LHCN-M2 (cell line): Measurements from ENCODE around the gene MUC7. TPM values are rescaled to one million over a fixed set of nuclear protein-coding genes. Genes with fewer than 3 reads are reported as not detected.
A peak's percentile ranks its signal among the peaks of the same experiment; 100 is the strongest.
"Not testable (repeated sequence)": the region's sequence is repeated elsewhere in the genome, so short reads cannot be mapped to it uniquely, and the experiment has no call there.

Experiments
- DNase-seq: peaks from one replicate; pipeline ENCODE4 v3.0.0-alpha.2; 2012; ENCODE audit warnings: low read depth
- polyA plus RNA-seq: library from polyadenylated mRNA; unstranded; fragments of >200 nt; gene quantifications from one replicate; pipeline ENCODE4 v1.2.1, GENCODE V29; 2012; ENCODE audit warnings: missing spikeins
- total RNA-seq: library from RNA; depleted of rRNA; stranded (reverse); fragments of >200 nt; gene quantifications from 2 replicates; pipeline ENCODE4 v1.2.3, GENCODE V29; 2014; rRNA removed

The MUC7 gene
- total RNA-seq = not detected in 2 replicates
- polyA plus RNA-seq = not detected

DNA sequence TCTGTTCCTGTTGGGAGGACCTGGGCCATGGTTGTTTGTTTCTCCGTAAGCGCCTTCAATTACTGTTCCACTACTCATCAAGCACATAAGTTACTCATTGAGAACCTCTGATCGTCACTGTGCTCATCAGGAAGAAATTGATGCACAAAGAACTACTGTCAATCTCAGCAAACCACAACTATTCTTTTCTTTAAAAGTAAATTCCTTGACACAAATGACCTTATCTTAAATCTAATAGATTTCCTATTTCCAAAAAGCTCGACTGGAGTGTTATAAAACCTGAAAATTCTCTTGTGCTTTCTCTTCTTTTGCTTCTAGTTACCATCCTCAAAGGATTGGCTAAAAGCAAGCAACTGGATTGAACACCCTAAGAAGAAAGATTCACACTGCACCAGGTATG, at the start of gene MUC7:
MUC7 (plus strand) TSS at position 301 of the 400 bp plus-strand sequence. CDS start 1,825 bp downstream, outside the sequence.
- no peak for DNase-seq

DNA sequence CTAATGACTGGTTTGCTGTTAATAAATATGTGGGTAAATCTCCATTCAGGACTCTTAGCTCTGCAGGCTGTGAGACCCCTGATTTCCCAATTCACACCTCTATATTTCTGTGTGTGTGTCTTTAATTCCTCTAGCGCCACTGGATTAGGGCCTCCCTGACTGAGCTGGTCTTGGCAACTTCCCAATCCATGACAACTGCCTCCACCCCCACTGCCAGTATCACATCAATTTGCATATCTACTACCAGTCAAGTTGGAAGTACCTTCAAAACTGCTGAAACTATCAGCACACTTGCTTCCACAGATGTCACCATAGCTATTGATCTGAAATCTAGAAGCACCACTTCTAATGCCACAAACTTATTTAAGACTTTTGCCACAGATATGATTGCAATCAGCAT, 46.7 kb upstream of the MUC7 start:
- DNase-seq = no peak

DNA sequence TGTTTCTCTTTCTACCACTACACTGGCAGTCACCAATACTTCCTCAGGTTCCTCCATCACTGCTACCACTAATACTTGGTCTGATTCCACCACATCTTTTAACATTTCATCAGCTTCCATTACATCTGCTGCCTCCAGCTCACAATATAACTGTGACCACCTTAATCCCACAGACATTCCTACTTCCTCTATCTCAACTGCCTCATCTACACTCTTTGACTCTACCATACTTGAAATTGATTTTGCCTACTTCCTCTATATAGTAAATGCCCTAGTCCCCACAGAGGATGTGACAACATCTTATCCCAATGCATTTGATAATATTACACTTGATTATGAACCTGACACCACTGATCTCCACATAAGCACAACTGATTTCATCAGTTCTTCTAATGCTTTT, 45.2 kb upstream of the MUC7 start:
- DNase-seq = no peak

DNA sequence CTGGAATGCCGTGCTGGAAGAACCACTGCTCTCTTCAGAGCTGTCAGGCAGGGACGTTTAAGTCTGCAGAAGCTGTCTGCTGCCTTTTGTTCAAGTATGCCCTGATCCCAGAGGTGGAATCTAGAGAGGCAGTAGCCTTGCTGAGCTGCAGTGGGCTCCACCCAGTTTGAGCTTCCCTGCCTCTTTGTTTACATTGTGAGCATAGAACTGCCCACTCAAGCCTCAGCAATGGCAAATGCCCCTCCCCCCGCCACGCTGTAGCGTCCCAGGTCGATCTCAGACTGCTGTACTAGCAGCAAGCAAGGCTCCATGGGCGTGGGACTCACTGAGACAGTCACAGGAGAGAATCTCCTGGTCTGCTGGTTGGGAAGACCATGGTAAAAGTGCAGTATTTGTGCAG, 34.8 kb upstream of the MUC7 start:
- no peak for DNase-seq

DNA sequence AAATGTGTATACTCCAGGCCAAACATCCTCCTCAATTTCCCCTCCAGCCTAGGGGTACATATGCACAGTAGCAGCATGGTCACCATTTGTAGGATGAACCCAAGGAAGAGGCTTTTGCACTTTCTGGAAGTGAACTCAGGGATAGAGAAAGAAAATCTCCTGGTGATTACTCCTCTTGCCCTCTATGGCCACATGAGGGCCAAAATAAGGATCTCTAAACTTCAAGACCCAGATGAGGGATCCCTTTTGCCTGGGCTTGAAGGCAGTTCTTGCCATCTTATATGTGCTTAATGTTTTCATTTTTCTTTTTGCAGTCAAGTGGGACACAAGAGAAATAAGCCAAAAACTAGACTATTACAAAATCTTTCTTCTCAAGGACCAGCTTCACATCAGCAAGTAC, 29.5 kb upstream of the MUC7 start:
- no peak for DNase-seq

DNA sequence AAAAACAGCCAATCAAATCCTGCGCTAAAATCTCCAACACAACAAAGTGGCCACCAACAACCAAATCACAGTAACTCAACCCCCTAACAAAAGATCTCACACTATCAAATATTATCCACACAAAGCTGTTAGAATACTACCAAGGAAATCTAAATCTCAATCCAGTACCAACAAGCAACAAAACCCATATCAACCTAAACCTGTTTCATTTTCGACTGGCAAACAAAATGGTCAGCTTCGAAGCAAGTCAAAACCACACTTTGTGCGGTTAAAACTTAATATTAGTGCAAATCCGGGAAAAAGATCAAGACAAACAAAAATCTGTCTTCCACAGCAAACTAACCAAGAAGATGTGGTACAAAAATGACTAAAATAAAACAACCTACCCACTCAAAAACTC, 28.7 kb upstream of the MUC7 start:
- no peak for DNase-seq

DNA sequence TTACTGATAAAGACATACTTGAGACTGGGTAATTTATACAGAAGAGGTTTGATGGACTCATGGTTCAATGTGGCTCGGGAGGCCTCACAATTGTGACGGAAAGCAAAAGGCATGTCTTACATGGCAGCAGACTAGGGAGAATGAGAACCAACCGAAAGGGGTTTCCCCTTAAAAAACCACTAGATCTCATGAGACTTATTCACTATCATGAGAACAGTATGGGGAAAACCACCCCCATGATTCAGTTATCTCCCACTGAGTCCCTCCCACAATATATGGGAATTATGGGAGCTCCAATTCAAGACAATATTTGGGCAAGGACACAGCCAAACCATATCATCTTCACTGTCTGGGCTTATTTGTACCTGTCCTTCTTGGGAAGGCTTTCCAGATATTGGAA, 22.8 kb upstream of the MUC7 start:
- no peak for DNase-seq

DNA sequence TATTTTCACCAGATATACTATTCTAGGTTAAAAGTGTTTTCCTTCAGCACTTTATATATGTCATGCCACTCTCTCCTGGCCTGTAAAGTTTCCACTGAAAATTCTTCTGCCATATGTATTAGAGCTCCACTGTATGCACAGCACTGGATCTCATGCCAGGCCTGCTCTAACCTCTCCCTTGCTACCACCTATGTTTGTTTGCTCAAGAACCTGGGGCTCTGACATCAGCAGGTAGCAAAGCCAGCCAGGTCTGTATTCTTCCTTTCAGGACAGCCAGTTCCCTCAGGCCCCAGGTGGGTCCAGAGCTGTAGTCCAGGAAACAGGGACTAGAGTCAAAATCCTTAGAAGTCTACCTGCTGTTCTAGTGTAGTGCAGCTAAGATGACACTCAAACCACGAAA, 19.1 kb upstream of the MUC7 start:
- DNase-seq = no peak

DNA sequence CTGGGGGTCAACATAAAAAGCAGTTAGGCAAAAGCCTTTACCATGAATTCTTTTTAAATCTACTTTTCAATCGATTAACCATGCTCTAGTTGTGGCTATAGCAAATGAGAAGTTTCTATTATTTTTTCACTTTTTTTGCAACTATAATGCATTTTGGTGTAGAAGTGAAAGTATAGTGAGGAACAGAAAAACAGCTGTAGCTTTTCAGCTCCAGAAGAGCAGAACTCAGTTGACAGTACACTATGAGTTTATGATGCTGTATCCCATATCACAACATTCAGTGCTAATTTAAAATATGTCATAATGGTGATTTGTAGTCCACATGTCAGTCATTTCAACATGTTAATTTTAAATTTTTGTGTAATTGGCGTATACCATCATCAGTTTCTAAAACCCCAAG, 8.7 kb upstream of the MUC7 start:
- no peak for DNase-seq

DNA sequence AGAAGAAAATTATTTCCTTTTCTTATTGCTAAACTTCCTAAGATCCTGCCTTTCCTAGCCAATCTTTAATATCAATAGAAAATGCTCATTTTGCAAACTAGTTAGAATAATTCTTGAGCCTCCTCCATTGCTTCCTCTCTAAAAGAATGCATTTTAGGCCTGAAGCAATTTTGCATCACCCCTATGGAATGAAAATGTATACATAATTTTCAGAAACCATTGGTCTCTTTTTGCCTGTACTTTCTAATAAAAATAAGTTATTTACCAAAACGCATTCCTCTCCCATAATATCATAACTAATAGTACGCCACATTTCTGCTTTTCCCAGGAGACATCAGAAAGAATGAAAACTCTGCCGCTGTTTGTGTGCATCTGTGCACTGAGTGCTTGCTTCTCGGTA, 1.7 kb downstream of the MUC7 start:
- no peak for DNase-seq

DNA sequence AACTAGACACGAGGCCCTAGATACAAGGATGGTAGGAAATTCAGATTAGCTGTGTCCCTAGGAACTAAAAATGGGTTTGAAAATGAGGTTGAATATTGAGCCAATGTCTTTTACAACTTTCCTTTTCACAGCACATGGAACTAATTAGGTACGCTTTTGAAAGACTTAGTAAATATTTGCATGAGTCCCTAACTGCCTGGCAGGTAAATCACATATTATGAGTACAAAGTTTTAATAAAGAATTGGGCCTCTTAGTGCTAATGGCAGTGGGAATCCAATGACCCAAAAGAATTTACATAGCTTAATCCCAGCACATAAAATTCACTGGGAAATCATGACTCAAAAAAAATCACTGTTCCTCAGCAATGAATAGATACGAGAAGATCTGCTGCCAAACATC, 16.8 kb downstream of the MUC7 start:
- DNase-seq = no peak

DNA sequence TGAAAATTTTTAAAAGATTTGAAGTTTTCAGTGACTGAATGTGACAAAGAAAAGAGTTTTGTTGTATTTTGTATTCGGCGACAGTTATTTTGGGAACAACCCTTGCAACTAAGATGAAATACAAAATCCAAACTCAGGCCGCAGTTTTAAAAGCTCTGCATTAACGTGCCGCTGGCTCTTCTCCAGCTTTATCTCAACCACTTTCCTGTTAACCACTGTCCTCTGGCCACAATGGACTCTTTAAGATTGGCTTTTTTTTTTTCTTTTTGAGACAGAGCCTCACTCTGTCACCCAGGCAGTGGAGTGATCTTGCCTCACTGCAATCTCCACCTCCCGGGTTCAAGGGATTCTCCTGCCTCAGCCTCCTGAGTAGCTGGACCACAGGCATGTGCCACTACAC, 24.2 kb downstream of the MUC7 start:
- no peak for DNase-seq

DNA sequence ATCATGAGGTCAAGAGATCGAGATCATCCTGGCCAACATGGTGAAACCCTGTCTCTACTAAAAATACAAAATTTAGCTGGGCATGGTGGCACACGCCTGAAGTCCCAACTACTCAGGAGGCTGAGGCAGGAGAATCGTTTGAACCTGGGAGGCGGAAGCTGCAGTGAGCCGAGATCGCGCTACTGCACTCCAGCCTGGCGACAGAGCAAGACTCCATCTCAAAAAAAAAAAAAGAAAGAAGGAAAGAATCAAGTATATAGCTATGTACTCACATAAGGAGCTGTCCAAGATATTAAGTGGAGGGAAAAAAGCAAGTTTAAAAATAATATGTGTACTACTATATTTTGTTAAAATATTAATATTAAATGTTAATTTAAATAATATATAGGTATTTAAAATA, 29.8 kb downstream of the MUC7 start:
- DNase-seq = not testable (repeated sequence)

DNA sequence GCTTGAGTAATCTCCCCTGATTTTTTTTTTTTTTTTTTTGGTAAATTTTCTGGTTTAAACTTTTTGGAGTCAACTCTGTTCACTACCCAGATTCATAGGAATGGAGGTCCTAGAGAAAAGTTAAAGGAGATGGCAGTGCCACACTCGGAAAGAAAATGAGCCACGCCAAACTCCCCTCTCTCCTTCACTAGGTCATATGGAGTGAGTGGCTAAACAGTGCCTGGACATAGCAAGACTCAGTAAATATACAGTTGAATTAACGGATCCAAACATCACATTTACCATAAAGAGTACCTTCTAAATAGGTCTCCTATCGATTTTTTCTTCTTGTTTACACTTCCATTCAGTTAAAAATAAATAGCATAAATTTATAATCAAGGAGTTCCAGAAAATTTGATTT, 32.7 kb downstream of the MUC7 start:
- DNase-seq = no peak

DNA sequence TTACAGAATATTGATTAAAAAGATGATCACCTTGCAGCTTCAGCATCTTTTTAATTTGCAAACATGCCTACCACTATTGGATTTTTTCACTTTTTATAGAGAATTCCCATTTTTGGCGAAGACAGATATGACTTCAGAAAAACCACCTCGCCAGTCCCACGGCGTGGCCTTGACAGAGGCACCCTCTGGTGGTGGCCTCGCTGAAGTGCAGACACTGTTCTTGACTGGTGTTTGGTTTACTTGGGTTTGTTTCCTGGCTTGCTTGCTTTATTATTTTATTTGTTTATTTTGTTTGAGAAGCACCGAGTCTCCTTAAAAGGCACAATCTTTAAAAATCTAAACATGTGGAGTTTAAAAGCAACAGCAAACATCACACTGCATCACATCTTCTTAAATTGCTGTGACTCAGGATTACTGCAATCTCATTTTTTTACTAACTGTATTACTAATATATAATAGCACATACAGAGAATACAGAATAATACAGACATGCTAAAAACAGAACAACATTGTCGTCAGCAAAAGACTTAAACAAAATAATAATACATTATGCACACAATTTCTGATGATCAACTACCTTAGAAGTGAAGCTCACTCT, 33.3 kb downstream of the MUC7 start:
- peak; percentile 26 for DNase-seq

DNA sequence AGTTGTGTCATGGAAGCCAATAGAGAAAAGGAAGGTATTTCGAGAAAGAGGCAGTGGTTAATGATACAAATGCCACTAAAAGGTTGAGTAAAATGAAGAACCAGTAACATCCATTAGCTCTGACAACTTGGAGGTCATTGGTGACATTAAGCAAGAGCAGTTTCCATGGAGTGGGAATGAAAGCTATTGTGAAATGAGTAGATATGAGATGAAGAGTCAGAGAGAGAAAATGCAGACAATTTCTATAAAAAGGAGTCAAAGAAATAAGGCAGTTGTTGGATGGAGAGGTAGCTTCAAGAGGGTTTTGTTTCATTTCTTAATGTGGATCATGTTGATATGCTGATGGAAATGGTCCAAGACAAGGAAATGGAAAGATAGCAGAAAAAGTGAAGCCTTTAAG, 36.8 kb downstream of the MUC7 start:
- DNase-seq = no peak

DNA sequence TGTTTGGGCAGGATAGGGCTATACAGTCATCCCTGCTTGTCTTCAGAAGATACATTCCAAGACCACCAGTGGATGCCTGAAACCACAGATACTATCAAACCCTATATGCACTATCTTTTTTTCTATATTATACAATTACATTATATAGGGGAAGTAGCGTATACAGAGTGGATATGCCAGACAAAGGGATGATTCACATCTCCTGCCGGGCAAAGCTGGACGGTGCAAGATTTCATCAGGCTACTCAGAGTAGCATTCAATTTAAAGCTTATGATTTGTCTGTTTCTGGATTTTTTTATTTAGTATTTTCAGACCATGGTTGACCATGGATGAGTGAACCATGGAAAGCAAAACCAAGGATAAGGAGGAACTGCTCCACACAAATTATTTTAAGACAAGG, 39.4 kb downstream of the MUC7 start:
- no peak for DNase-seq

DNA sequence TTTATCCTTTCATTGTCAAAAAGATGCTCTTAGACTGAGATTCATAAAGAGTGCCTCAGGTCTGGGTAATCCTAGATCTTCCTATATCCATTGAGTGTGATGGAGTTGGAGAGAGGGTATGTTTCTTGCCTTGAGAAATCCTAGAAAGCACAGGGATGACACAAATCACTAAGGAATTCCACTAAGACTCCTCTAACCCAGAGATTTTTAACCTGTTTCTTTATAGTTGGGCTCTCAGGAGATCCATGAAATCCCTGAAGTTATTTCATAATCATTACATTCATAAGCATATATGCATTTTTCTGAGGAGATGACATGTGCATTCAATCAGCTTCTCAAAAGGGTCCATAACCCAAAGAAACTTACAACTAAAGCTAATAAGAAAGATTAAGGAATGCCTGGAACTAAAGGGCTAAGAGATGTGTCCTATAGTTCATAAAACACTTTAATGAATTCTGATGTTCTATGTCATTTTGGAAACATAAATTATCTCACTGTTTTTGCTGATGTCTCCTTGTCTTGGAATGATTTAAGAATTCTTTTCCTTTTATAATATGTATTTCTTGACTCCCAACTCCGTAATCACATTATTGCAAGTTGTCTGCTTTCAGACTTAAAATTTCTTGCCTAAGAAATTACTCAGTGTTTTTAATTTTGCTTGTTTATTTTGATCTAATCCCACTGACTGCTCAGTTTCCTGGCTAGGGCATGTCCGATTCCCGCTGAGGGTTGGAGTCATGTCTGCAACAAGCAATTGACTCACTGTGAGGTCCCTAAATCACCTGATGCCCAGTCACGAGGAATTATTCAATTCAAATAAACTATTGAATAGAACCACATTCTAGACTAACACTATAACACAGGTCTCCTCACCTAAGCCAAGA, 43.6 kb downstream of the MUC7 start:
- peak; percentile 23 for DNase-seq

DNA sequence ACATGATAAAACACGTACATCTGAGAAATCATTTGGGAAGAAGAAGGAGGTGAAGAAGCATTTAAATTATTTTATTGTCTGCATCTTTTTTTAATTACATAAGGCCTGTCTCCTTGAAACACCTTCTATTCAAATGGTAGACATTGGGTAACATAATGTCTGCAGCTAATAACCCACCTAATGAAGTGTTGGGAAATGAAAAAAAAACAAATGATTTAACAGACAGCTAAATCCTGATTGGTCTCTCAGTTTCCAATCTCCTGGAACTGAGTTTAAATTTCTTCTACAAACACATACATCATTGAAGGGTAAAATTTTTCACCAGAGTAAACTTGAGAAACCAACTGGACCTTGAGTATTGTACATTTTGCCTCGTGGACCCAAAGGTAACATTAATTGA, 46.3 kb downstream of the MUC7 start, which contains the start of gene AMTN:
AMTN (plus strand) TSS at position 301 of the 400 bp plus-strand sequence. CDS start 209 bp downstream, outside the sequence.
- no peak for DNase-seq

DNA sequence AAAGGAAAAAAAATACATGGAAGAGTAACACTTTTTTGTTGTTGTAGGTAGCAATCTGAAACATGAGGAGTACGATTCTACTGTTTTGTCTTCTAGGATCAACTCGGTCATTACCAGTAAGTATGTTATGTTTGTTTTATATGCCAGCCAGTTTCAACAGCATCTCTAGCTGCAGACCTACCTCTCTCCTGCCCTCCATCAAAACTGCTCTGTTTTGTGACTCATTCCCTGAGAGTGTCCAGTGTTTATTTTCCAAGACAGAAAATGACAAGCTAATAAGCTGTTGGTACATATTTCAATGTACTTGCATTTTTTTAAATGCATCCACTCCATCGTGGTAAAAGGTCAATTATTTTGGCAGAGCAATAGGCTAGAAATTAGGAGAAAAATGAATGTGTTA, 46.7 kb downstream of the MUC7 start:
- DNase-seq = peak; percentile 12

DNA sequence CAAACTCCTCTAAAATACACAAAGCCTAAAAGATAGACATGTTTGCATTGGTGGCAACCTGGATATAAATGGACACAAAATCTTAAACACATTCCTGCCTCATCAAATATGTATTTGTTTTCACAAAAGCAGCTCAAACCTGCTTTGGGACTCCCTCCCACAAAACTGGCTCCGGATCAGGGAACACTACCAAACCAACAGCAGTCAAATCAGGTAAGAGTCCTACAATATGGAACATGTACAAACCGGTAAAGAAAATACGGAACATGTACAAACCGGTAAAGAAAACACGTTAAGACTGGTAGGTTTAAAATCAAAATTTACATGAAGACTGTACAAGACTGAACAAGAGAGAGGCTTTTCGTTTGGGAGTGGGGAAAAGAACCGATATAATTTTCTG, 50.6 kb downstream of the MUC7 start:
- no peak for DNase-seq

DNA sequence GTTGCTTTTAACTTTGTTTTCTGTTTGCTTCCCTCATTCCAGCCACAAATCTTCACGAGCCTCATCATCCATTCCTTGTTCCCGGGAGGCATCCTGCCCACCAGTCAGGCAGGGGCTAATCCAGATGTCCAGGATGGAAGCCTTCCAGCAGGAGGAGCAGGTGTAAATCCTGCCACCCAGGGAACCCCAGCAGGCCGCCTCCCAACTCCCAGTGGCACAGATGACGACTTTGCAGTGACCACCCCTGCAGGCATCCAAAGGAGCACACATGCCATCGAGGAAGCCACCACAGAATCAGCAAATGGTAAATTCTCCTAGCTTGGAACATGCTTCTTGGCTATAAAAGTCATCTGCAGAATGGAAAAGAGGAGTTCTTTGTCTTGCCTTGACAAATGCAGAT, 59.0 kb downstream of the MUC7 start:
- no peak for DNase-seq

DNA sequence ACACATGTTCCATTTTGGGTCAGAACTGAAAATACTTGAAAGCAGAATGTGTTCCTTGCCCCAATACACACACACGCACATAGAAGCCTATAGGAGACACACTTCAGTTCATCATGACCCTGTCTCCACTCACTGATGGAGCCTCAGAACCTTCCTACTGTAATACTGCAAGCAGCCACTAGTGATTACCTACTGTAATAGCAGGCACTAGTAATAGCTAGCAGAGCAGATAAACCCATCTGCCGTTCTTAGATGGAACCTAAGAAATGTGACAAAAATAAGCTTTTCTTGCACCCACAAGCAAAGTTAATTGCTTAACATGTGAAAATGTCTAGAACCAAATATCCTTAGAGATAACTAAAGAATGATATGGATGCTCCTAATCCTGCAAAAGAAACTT, 60.0 kb downstream of the MUC7 start:
- DNase-seq = no peak
